Amniotic epithelial cell (primary cell): ENCODE data around the gene LY6G5C.
"Not testable (repeated sequence)": the region's sequence is repeated elsewhere in the genome, so short reads cannot be mapped to it uniquely, and the experiment has no call there.

Experiments
- DNase-seq: peaks from one replicate; pipeline ENCODE4 v3.0.0-alpha.2; 2010; ENCODE audit warnings: low read depth

The LY6G5C gene

DNA sequence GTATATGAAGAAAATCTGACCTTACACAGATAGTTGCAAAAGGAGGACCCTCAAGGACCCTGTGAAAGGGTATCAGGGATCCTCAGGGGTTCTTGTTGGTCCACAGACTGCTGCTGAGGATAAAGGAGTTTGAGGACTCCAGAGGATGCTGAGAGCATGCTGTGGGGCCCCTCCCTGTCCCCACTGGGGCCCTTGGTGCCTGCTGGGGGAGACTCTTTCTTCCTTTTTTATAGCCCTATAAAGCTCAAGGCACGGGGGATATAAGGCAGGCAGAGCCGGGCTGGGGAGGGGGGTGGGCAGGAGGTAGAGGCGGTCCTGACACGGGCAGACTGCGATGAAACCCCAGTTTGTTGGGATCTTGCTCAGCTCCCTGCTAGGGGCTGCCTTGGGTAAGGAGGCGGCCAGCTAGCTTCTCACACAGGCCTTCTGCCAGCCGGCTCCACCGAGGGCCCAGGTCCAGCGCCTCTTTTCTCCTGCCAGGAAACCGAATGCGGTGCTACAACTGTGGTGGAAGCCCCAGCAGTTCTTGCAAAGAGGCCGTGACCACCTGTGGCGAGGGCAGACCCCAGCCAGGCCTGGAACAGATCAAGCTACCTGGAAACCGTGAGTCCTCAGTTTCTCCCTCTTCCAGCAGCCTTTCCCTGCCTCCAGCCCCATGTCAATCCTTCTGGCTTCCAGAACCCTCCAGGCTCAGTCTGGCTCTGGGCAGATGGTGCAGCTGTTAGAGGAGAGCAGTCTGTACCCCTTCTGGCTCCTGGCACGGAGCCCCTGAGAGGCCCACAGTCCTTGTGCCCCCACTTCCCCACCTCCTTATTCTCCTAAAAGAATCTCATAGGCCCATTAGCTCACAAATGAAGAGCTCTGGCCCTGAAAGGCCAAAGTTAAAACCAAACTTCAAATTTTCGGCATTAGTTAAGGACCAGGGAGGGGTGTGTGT lies 34.4 kb upstream of the LY6G5C start, which contains the start of gene LY6G6D:
Gene LY6G6D (plus strand): TSS at position 327 of the 937 bp plus-strand sequence. CDS start 8 bp downstream, at position 335.
- no peak for DNase-seq

DNA sequence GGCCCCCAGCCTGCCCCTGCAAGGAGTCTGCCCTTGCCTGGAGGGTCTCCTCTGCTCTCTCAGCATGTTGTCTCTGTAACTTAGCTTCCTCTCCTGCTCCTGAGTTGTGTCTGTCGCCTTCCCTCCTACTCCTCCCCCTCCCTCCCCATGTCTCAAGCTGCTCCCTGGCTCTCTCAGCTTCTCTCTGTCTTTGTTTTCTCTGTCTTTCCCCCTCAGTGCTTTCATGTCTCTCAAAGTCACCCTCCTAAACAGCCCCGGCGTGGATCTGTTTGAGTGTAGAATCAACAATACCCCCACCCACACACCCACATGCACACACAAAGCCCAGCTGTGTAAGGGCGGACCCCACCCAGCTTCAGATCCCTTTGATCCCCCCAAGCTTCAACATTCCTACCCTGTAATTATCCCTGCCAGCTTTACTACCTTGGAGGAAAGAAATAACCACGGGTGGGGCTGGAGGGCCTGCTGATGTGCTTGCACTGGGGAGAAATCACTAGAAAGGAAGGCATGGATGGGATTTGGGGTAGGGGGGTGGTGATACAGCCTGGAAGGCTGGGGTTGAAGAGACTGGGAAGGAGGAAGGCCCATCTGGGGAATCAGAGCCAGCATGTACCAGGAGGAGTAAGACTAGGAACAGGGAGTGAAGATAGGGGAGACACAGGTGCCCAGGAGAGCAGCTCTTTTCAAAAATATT lies 33.3 kb upstream of the LY6G5C start:
- no peak for DNase-seq

DNA sequence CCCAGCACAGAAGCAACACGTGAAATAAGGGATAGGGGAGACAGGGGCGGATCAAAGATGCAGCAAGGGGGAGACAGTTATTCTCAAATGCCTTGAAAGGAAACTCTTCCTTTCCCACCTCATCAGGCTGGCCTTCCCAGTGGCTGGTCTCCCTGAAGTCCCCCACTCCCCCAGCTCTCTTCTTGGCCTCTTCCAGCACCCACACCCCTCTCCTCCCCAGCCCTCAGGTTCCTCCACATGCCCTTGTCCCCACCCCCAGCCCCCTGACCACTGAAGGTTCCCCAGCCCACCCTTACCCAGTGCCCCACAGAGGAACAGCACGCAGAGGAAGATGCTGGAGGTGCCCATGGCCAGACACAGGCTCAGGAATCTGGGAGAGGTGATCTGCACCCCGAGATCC lies 32.6 kb upstream of the LY6G5C start:
- DNase-seq, result no peak

DNA sequence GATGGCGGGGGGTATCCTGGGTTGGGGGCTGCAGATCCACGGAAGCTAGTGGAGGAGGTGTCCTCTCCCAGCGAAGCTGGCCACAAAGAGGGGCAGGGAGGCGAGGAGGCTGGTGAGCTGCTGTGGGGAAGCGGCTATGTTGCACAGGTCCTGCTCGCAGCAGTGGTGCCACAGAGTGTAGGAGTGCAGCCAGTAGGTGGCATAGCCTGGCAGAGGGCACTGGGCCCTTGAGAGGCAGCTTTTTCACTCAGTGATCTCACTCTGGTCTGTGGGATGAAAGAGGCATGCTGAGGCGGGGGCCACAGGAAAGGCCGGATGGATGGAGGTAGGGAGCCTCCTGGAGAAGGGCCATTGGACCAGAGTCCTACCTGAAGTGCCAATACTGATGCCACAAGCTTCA lies 31.4 kb upstream of the LY6G5C start:
- DNase-seq, result no peak

DNA sequence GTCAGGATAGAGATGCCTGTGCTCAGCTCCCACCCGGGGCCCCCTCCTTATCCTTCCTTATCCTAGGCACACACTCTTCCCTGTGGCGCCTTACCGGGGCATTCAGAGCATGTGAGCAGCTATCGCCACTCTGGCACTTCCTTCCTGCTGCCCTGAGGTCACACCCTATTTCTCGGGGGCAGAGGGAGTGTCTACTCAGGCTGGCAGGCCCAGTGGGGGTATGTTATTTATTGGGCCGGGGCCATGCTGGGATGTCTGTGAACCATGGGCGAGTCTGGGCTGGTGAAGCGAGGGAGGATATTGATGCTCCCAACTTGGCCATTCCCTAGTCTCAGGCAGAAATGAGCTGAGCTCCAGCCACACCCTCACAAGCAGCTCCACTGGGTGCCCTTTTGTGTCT lies 30.4 kb upstream of the LY6G5C start:
- DNase-seq, result no peak

DNA sequence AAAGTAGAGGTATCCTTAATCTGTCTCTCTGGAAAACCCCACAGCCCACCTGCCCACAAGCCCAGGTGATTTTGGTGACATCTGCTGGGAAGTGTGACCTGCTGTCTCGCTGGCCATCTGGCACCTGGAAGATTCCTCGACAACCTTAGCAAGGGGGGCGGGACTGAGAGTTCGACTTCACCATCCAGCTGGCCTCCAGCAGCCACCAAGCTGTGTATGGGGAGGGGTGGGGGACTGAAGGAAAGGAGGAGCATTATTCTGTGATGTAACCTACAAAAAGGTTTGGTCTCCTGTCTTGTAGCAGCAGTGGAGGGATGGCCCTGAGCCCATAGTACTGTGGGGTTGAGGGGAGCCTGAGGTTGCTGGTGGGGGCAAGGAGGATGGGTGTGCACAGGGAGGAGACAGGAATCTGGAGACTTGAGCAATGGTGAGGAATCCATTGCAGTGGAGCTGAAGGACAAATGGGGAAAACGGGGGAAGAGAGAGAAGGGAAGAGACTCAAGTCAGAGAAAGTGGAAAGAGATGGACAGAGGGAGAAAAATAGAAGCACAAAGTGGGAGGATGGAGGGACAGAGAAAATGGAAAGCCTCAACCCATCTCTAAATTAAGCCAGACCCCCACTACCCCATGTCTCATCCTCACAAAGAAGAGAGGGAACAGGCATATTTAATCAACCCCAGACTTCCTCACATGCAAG lies 29.8 kb upstream of the LY6G5C start:
- no peak for DNase-seq

DNA sequence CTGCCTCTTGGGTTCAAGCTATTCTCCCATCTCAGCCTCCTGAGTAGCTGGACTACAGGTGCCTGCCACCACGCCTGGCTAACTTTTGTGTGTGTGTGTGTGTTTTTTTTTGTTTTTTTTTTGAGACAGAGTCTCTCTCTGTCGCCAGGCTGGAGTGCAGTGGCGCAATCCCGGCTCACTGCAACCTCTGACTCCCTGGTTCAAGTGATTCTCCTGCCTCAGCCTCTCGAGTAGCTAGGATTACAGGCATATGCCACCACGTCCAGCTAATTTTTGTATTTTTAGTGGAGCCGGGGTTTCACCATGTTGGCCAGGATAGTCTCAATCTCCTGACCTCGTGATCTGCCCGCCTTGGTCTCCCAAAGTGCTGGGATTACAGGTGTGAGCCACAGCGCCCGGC lies 28.3 kb upstream of the LY6G5C start:
- not testable (repeated sequence) for DNase-seq

DNA sequence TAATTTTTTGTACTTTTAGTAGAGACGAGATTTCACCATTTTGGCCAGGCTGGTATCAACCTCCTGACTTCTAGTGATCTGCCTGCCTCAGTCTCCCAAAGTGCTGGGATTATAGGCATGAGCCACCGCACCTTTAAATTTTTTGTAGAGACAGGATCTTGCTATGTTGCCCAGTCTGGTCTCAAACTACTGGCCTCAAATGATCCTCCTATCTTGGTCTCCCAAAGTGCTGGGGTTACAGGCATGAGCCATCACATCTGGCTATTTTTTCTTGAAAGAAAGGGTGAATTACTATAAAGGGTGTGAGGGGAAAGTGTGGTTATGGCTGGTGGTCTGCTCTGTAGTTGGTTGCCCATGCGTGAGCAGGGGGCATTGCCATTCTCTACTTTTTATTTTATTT lies 27.4 kb upstream of the LY6G5C start:
- DNase-seq, result no peak

DNA sequence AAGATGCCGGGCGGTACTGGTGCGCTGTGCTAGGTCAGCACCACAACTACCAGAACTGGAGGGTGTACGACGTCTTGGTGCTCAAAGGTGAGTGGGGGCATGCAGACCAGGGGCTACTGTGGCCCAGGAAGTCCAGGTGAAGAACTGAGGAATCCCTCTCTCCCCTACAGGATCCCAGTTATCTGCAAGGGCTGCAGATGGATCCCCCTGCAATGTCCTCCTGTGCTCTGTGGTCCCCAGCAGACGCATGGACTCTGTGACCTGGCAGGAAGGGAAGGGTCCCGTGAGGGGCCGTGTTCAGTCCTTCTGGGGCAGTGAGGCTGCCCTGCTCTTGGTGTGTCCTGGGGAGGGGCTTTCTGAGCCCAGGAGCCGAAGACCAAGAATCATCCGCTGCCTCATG lies 26.8 kb upstream of the LY6G5C start:
- DNase-seq, result no peak

DNA sequence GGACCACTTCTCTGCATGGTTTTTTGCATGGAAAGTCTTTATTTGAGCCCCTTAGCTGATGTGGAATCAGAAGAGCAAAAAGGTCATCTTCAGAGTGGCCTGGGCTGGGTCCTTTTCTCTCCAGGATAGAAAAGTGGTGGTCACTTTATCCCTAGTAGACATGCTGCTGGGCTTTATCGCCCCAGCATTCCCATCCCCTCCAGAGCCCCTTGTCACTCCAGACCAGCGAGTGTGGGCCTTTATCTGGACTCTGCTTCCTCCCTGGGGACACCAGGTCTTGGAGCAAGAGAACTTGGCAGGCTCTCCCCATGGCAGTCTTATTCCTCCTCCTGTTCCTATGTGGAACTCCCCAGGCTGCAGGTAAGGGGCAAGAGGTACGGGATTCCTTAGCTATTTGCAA lies 25.7 kb upstream of the LY6G5C start, which contains the start of gene LY6G6F:
Gene LY6G6F (plus strand): TSS at position 268 of the 400 bp plus-strand sequence. CDS start 41 bp downstream, at position 309.
- no peak for DNase-seq

DNA sequence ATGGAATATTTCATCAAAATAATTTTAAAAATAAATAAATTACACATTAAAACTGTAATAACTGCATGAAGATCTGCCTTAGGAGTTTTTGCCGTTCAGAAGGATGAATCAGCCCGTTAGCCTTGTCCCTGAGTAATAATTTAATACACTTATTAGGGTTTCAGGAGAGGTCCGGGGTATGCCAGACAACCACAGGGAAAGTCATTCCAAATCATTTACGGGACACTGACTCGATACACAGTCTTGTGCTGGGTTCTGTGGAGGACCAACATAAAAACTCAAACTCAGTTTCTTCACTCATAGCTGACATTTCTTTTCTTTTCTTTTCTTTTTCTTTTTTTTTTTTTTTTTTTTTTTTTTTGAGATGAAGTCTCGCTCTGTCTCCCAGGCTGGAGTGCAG lies 25.1 kb upstream of the LY6G5C start:
- no peak for DNase-seq

DNA sequence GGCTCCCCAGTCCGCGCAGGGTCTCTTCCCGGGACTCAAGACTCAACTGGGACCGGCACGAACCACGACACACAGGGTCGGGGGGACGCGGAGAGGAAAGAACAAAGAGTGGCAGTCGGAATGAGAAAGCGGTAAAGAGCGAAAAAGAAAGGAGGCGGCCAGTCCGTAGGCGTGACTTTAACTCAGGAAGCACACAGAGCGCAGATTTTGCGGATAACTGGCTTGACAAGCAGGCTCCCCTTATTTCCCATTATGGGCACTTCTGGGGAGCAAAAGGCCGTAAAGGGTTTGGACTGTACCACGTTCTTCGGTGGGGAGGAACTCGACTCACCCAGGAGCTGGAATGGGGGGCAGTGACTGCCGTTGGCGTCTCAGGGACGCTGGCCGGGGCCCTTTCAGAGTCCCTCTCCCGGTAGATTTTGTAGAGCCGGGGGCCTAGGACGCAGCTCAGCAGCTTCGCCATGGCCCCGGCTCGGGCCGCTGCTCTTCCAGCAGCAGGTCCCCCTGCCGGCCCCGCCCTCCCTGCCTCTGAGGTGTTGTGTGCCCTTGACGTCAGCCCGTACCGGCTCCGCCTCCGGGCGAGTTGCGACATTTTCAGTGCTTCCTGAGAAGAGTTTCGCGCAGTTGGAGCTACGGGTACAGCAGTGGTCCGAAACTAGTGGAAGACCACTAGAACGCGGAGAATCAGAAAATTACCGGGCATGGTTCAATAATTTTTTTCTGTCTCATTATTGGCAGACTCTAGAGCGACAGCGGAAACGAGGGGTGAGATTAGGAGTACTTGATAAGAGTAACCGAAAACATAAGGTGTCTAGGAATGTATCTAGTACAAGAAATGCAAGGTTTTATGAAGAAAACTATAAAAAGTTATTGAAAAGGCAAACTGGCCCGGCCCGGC lies 22.2 kb upstream of the LY6G5C start, which contains the start of gene ABHD16A:
Gene ABHD16A (minus strand): TSS at position 506 of the 898 bp plus-strand sequence. CDS start 43 bp downstream, at position 463.
- DNase-seq, result peak; percentile 98

DNA sequence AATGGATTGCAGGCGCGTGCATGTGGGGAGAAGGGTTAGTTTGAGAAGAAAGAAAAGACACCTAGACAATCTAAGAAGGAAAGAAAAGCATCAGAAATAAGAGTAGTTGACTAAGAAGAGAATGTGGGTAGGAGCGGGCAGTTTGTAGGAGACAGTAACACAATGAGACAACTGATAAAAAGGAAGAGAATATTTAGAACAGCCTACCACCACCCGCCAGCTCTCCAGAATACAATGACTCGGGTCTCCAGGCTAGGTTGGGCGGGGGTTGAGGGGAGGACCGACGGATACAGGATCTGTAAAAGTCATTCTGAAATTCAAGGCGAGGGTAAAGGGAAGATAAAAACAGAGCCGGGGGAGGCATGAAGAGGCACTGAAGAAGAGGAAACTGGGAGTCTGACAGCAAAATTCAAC lies 21.5 kb upstream of the LY6G5C start:
- no peak for DNase-seq

DNA sequence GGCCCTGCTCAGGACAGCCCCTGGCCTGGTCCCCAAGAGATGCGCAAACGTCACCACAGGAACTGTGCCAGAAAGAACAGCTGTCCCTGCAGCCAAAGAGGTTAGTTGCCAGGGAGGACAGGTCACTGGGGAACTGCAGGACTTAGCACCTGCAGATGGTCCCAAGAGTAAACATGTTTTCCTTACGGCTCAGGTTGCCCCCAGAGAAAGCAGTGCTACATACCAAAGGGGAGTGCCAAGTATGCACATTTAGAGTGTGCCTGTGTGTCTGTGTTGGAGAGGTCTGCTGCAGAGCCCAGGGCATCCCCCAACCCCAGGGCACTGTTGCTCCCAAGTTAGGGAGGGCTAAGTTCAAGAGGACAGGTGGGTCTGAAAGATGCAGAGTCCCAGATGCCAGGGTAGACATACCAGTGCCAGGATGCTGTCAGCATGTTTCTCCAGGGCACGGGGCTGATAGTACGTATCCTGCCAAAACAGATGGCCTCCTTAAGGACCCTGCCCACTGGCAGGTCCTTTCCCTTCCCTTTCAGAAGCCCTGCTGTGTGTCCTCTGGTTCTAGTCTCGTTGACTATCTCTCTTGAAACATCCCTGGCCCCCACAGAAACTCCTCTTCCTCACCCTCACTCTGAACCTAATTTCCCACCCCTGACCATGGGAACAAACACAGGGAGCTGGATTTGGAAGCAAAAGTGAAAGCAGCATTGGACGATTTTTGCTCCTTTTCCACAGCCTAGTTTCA lies 21.0 kb upstream of the LY6G5C start:
- no peak for DNase-seq

DNA sequence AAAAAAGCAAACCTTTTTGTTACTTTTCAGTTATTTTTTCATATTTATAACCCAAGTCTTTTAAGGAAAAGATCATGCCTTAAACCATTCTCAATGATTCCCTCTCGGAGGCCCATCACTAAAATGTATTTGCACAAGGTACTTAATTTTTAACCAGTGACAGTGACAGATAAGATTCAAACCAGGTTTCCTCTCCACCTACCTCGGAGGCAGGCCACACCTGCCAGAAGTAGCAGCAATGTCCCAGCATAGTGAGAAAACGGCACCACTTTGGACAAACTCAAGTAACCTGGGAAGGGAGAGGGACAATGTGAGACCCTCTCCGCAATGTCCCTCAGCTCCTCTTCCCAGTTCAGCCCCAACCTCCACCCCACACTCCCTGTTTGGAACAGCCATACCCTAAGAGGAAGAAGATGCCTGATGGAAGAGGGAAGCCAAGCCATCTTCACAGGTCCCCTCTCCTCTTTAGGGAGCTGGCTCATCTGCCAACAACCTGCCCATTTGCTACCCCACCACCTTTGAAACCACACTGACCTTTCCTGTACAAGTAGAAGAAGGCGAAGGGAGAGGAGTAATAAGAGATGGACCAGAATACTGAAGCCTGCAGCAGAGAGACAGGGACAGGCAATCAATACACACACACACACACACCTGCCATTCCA lies 20.0 kb upstream of the LY6G5C start:
- no peak for DNase-seq

DNA sequence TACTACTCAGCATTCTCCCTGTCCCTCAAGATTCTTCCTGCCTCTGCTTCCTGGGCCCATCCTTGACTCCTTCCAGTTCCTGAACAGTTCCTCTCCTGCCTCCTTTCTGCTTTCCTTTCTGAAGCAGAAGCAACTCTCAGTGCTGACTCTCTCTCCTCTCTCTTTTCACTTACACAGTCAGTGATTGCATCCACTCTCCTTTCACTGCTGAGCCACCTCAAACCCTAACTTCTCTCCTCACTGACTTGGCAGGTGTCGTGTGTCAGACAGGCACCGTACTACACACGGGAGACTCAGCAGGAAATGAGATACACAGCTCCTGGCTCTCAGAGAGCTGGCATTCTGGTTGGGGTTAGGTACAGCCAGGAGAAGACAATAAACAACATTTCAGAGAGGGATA lies 16.7 kb upstream of the LY6G5C start:
- no peak for DNase-seq

DNA sequence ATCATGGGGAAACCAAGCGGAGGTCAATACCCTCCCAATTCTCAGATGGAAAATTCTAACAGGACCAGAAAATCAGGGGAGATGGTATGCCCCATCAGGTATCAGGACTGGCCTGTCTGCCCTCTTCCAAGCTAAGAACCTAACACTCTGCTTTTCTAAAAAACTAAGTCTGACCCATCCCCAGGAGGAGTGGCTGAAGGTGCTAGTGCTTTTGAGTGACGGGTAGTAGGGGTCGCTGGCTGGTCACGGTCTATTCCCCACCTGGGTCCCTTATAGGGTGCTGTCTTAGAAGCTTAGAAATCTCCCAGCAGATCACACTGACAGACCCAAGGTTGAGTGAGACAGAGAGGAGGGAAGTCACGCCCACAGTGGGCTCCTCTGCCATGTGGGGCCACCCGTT lies 12.7 kb upstream of the LY6G5C start:
- no peak for DNase-seq

DNA sequence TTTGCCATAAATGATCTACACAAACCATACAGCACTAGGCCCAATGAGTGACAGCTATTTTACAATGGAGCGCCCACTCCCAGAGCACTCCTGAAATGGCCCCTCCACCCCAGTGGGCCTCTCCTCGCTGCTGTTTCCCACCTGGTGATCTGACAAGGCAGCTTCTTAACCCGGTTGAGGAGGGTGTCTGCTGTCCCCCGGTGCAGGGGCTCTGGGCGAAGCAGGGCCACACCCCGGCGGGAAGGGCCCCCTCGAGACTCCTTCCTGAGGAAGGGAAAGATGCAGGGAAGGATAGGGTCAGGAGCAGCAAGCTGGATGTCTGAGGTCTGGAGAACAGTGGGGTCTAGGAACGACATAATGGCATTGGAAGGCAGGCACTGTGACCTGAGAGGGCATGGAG lies 12.0 kb upstream of the LY6G5C start:
- no peak for DNase-seq

DNA sequence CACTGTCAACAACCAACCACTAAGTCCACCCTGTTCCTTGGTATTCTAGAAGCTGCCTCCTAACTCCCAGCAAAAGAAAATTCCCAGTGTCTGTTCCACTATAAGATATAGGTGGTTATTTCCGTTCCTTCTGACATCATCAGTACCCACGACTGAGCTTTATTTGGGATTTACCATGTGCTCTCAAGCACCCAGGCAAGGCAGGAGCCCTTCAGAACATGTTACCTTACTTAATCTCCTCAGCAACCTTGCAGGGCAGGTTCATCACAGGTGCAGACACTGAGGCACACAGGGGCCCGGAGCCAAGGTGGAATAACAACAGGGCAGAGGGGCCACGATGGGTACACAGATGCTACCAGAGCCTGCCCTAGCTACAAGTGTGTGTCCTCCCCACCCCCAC lies 11.5 kb upstream of the LY6G5C start:
- no peak for DNase-seq

DNA sequence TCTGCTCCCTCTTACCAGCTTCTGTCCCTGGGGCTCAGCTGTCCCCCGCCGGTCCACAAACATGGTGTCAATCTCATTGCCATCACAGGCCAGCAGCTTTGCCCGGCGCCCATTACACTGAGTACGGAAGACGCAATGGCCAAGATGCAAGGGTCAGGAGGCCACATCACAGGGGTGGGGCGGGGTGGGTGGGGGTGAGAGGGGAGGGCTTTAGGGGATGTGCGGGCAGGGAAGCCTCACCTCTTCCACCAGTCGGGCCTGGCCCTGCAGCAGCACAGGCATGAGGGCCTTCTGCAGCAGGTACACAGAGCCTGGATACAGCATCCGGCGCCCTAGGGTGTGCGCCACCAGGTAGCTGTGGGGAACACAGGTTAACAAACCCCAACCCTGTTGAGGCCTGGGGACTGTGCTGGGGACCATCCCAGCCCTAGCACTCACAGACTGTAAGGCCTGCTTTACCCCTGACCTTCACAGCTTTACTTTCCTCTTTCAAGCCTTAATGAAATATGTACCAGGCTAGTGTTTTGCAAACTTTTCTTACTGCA lies 10.8 kb upstream of the LY6G5C start:
- no peak for DNase-seq
